HL-60 (cell line): Measurements from ENCODE around the gene MPHOSPH10.

ENCODE experiments used
- CTCF ChIP-seq: IDR thresholded peaks from one replicate; pipeline ENCODE4 v1.5.1; 2011; ENCODE audit warnings: low read length, control low read depth, inconsistent platforms; ENCODE audit not compliant: insufficient read depth
- GABPA ChIP-seq: IDR thresholded peaks from 2 replicates; pipeline ENCODE4 v1.6.1; 2012; ENCODE audit warnings: low read depth

- TF ChIP-seq CTCF = no peak
- no peak for TF ChIP-seq GABPA
Measured at GRCh38 chr2:71120195-71120594, 10.2 kb upstream of the MPHOSPH10 start.
